Anterior cingulate cortex (tissue), 58 donors: ENCODE data around the gene PTGIR.
A peak's percentile ranks its signal among the peaks of the same experiment; 100 is the strongest.

Experiments
- DNase-seq, 58 donors: peaks; one replicate each; lab custom pipeline; 2025; lab: John Stamatoyannopoulos, UW

PTGIR gene

GRCh38 chr19:46603195-46603637 lies 21.7 kb downstream of the PTGIR start:
- DNase-seq = no peak

GRCh38 chr19:46602392-46603194 lies 22.3 kb downstream of the PTGIR start:
- DNase-seq = peak in 19 of 58 donors; percentile 16 to 69 (median 37)

GRCh38 chr19:46601318-46602224 lies 23.3 kb downstream of the PTGIR start, which contains the start of gene CALM3:
CALM3 (plus strand) TSS chr19:46601330; CDS start chr19:46601435, 105 bp downstream.
- DNase-seq = peak in 7 of 58 donors; percentile 20 to 52 (median 33)

- peak; percentile 76 to 100 (median 95) for DNase-seq
Measured at GRCh38 chr19:46600384-46601317, 24.2 kb downstream of the PTGIR start.

GRCh38 chr19:46599716-46600373 lies 25.0 kb downstream of the PTGIR start:
- no peak for DNase-seq

- DNase-seq = no peak
Measured at GRCh38 chr19:46598372-46598917, 26.4 kb downstream of the PTGIR start.

- DNase-seq = no peak
Measured at GRCh38 chr19:46596008-46596407, 28.9 kb downstream of the PTGIR start.

- no peak for DNase-seq
Measured at GRCh38 chr19:46591870-46592269, 33.0 kb downstream of the PTGIR start.

GRCh38 chr19:46591254-46591653 lies 33.6 kb downstream of the PTGIR start:
- no peak for DNase-seq

GRCh38 chr19:46587861-46588260 lies 37.0 kb downstream of the PTGIR start:
- no peak for DNase-seq

- no peak for DNase-seq
Measured at GRCh38 chr19:46586294-46586693, 38.6 kb downstream of the PTGIR start.

GRCh38 chr19:46585539-46585938 lies 39.4 kb downstream of the PTGIR start:
- no peak for DNase-seq

- no peak for DNase-seq
Measured at GRCh38 chr19:46580247-46580646, 44.6 kb downstream of the PTGIR start.

- DNase-seq = peak in 24 of 58 donors; percentile 2 to 57 (median 16)
Measured at GRCh38 chr19:46579361-46579879, 45.5 kb downstream of the PTGIR start.

GRCh38 chr19:46578450-46578849 lies 46.4 kb downstream of the PTGIR start:
- no peak for DNase-seq

GRCh38 chr19:46574533-46574932 lies 50.4 kb downstream of the PTGIR start:
- DNase-seq = peak in 1 of 58 donors; percentile 48

GRCh38 chr19:46573679-46574498 lies 51.0 kb downstream of the PTGIR start:
- no peak for DNase-seq

- DNase-seq = no peak
Measured at GRCh38 chr19:46571495-46571894, 53.4 kb downstream of the PTGIR start.
